Stimulated activated naive CD4-positive, alpha-beta T cell treated with Interleukin-2 at 50 U/mL for 16 hours (primary cell): ENCODE measurements around the gene ALDH4A1.
A peak's percentile ranks its signal among the peaks of the same experiment; 100 is the strongest.

ENCODE experiments used
- DNase-seq: peaks from one replicate; lab custom pipeline; 2025; lab: John Stamatoyannopoulos, UW

Gene ALDH4A1, protein sequence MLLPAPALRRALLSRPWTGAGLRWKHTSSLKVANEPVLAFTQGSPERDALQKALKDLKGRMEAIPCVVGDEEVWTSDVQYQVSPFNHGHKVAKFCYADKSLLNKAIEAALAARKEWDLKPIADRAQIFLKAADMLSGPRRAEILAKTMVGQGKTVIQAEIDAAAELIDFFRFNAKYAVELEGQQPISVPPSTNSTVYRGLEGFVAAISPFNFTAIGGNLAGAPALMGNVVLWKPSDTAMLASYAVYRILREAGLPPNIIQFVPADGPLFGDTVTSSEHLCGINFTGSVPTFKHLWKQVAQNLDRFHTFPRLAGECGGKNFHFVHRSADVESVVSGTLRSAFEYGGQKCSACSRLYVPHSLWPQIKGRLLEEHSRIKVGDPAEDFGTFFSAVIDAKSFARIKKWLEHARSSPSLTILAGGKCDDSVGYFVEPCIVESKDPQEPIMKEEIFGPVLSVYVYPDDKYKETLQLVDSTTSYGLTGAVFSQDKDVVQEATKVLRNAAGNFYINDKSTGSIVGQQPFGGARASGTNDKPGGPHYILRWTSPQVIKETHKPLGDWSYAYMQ

DNA sequence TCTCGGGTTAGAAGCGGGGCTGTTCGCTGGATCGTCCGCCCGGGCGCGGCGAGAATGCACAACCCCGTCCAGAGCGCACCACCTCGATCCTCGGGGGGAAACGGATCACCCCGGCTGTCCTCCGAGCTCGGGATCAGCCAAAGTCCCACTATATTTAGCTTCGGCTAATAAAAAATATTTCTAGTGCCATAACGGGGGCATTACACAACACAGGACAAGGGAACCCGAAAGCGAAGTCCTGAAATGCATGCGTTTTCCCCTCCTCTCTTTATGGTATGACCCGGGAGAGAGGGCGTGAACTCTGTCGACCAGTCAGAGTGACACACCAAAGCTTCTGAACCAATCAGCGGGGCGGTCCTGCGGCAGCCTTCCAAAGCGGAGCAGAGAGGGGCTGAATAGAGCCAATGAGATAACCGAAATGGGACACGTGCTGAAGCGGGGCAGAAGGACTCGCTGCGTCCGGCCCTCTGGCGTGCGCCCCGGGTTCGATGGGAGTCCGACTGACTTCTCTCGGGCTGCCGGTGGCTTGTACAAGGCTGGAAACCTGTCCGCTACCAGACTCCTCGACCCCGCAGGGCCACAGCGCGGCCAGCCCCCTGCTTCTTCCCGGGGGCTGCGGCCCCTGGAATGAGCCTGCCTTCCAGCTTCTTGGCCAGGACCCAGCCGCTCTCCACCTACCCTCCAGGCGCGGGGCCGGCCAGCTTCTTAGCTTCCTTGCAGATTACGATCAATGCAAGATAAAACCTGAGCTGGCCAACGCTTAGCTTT is at the start of gene ALDH4A1:
Gene ALDH4A1, minus strand, starts transcription at position 33 of the 768 bp plus-strand sequence. Its CDS starts 32 bp downstream, at position 1.
- DNase-seq = peak; percentile 95

DNA sequence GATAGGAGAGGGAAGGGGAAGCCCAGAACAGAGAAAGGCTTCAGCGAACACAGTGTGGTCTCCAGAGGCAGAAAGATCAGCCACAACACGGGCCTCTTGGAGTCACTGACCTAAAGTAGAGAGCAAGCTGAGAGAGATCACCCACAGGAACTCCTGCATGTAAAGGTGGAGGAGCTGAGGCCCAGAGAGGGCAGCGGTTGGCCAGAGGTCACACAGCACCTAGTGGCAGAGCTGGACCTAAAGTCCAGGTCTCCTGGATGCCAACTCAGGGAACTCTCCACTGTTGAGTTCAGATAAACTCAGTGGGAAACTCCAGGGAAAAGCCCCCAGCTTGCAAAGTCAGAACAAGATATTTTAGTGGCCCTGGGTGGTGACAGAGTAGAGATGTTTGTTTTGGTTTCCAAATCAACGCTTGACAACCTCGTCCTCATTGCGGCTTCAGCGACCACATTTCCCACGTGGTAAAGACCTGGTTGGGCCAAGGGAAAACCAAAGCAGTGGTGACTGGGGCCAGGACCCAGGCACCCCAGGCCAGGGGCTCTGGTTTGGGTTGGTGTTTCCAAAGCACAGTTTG is 49.5 kb upstream of the ALDH4A1 start:
- DNase-seq = peak; percentile 84

DNA sequence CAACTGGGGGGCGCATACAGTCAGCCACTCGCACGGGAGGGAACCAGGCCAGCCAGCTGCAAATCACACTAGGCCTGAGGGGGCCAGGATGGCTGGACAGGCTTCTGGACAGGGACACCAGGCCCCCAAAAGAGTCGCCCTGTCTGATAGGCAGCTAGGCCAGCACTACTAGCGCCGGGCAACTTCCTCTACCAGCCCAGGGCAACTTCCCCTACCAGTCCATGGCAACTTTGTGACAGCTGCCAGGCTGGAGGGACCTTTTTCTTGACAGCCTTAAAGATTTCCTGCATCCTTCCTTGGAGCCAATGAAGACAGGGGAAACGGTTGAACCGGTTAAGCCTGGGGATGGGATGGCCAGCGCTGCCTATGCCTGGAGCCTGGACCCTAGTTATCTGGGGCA is 49.1 kb upstream of the ALDH4A1 start:
- no peak for DNase-seq

DNA sequence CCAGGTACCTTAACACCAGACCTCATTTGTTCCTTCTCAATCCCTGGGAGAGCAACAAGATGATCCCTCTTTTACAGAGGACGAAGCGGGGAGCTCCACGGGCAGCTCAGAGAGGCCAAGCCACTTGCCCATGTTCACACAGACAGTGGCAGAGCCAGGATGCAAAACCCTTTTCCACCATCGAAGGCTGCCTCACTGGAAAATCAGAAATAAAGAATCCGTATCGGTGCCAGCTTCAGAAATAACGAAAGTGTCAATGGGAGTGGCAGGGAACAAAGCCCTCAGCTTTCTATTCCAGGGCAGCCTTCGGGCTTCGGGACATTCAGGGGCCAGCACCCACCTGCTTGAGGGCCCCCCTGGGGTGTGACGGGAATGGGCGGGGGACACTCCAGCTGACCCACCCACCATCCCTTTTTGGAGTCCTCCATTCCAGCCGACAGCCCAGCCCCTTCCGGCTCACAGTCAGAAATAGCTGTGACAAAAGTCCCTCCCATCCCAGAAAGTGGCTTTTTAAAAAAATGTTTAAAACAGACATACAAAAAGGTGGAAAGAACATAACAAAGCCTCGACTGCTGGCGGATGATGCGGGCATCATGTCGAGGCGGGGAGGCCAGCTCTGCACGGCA is 48.2 kb upstream of the ALDH4A1 start:
- DNase-seq = peak; percentile 23

DNA sequence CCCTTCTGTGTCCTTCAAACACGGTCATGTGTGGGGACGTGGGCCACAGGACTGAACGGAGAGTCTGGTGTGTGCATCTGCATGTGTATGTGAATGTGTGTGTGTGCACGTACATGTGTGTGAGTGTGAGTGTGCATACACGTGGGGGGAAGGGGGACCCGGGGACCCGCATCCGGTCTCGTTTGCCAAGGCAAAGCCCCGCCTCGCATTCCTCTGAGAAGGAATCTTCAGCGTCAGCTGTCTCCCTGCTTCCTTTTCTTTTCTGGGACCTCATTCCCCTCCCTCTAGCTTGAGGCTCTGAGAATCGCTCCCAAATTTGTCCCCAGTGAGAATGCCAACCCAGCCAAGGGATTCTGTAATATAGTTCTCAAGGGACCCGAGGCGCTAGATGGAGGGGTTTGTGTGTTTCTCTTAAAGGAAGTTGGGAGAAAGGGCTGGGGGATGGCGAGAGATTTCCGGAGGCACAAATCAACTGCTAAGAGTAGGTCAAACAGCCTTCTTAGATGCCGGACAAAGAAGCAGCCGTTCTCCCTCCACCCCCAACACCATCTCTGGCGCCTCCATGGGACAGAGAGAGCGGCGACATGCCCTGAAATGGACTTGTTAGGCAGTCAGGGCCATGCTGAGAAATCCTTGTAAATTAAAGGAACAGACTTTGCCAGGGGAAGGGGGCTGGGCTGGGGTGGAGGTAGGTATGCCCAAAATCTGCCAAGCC is 47.5 kb upstream of the ALDH4A1 start:
- DNase-seq = no peak

DNA sequence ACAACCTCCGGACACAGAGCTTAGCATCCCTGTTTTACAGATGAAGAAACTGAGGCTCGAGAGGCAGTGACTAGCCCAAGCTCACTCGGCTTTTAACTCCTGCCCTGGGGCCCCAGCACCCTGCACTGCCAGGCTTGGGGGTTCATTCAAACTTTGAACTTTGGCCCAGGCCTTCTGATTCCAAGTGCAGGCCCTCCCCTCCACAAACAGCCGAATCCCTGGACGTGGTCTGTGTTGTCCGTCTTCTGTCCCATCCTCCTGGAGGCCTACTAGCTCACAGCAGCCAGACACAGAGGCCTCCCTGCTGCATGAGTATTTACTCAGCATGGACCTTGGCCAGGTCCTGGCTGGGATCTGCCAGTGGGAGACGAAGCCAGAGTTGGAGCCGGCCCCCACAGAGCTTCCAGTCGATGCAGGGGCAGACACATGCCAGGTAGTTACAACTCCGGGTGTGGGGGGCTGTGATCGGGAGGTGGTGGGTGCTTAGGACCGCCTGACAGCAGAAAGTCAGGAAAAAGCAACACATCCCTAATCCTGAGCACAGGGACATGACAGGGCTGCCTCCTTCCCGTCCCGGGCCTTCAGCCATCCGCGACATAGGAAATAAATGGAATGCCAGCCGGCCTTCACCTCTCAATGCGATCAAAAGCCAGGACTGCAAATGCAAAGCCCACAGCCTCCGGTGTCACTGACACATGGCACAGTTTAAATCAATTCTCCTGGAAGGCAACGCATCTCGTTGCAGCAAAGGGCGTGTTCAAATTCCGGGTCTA is 46.7 kb upstream of the ALDH4A1 start:
- DNase-seq = no peak

DNA sequence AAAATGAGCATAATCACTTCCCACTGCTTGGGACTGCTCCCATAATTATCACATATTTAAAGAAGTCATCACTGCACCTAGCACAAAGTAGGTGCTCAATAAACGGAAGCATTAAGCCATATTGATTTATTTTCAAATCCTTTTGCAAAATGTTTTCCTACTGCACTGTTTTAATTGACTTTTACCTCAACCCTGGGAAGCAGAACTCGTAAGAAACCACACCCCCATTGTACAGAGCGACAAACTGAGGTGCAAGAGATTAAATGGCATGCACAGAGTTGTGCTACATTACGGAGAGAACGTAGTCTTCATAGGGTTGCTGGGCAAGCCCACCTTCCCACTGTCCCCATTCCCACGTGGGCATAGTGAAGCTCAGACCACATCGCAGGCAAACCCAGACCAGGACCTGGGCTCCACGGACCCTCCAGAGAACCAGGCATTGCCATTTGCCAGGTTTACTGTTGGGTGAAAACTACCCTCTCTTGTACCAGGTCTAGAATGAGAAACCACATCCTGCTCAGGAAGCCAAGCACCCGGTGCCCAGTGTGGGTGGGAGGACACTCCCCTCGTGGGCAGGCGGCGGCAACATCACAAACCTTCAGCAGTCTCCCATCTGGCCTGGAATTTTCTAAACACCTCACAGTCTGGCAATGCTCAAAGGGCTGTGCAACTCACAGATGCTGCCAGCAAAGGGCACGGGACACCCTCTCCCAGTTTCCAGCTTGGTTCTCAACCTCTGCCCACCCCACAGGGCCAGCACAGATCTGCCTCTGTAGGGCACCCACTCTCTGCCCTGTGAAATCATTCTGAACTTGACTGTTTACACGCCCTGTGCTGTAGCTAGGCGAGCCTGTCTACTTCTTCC is 45.9 kb upstream of the ALDH4A1 start:
- peak; percentile 67 for DNase-seq

DNA sequence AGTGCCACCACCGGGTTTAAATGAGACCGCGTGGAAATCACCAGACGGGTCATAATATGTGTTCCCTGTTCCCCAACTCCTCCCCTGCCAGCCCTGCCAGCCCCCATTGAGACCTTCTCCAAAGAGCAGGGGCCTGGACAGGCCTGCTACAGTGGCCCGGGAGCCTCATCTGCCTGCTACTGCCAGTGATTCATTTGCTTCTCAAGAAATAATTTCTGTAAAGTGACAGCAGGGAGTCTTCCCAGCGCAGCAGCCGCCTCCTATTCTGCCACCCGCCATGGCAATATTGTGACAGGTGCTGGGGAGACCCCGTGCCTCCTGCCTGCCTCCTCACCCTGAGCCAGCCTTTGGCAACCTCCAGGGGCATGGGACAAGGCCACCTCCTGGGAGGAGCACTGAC is 45.2 kb upstream of the ALDH4A1 start:
- DNase-seq = no peak

DNA sequence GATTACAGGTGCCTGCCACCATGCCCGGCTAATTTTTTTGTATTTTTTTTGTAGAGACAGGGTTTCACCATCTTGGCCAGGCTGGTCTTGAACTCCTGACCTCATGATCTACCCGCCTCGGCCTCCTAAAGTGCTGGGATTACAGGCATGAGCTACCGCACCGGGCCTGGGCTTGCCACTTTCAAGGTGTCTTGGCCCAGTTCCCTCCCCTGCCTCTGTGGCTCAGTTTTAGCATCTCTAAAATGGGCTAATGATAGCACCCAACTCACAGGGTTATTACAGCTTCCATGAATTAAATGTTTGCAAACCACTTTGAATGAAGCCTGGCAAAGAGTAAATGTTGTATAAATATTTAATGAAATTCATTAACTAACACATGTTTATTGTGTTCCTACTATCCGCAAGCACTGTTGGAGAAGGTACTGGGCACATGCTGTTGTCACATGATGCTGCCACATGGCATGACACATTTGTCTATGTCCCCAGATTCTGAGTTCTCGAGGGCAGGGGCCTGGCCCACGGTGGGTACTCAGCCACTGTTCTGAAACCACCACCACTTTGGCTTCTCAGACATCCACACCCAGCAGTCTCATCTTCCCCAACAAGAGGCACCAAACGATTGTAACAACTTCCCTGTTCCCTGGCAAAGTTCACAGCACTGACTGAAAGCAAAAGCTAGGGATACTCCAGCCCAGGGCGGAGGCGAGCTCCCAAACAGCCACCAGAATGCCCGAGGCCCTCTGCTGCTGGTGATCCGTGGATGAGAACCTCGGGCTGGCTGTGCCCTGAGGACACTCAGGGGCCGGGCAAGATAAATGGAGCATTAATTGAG is 44.4 kb upstream of the ALDH4A1 start:
- no peak for DNase-seq

DNA sequence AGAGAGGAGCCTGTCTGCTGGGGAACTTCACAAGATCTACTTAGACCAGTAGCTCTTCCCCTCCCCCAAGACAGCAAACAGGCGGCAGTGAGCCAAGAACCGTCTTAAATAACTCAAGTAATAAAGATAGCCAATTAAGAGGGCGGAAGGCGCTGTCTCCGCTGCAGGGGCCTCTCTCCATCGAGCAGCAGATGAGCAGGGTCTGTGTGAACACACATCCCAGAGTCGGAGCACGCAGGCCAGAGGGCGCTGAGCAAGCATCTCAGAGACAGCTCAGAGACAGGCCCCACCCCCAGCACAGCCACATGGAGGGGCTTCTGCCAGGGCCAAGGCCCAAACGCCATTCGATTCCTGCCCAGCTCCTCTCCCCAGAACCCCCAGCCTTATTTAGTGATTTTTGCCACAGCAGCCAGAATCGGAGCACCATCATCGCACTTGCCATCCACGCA is 43.1 kb upstream of the ALDH4A1 start:
- DNase-seq = no peak

DNA sequence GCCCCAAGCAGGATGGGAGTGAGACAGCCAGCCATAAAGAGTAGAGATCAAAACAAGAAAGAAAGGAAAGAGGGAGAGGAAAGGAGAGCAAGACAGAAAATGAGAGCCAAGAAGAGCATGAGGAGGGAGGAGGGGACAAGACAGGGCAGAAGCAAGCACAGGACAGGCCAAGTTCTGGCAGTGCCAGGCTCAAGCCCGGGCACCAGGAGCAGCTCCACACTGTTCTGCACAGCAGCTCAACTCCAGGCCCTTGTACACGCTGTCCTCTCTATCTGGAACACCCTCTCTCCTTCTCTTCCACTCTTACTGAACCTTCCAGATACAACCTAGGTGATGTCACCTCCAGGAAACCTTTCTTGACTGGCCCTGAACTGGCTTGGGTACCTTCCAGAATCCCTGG is 42.5 kb upstream of the ALDH4A1 start:
- no peak for DNase-seq

DNA sequence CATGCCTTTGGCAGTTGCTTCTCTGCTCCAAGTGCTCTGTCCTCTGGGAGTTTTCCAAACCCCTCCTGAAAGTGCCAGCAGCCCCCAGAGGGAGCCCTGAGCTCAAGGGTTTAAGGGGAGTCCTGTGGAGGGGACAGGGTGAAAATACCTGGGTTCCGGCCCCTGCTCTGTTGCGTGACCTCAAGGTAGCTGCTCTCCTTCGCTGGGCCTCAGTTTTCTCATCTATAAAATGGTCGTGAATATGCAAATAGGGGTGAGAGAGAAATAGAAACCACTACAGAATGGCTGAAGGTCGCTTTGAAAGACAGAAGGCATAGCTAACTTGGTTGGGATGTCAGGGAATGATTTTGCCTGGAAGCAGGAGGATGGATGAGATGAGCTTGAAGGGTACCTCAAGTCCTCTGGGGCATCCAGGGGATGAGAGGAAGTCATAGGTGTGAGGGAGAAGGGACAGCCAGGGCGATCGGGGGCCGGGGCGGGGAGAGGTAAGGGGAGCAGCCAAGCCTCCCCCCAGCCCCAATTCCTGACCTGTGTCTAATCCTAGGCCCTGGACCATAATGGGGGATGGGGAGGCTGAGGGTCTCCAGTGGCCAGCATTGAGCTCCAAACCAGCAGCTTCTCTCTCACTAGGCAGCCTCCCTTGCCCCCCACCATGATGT is 41.7 kb upstream of the ALDH4A1 start:
- no peak for DNase-seq

DNA sequence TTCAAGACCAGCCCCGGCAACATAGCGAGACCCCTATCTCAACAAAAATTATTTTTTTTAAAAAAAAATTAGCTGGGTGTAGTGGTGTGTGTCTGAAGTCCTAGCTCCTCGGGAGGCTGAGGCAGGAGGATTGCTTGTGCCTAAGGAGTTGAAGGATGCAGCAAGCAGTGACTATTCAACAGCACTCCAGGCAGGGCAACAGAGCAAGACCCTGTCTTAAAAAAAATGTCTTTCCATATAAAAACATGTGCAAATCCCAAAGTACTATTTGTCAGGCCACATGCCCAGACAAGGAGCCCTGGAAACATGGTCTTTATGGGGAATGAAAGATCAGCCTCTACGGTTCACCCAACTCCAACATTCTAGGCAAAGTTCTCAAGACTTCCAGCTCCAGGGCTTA is 40.8 kb upstream of the ALDH4A1 start:
- no peak for DNase-seq

DNA sequence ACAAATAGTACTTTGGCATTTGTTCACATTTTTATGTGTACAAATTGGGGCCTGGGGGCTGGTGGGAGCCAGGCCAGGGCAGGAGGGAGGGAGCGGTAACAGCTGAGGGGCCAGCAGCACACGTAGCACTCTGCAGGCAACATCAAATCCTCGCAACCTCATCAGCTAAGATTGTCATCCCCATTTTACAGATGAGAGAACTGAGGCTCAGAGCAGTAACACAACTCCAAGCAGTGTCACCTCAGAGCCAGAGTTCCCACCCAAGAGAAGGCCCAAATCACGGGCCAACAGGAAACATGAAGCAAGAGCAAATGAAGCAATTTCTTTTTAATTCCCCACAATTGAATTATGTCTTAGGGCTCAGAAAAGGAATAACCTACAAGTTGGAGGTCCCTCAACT is 40.0 kb upstream of the ALDH4A1 start:
- DNase-seq = no peak

DNA sequence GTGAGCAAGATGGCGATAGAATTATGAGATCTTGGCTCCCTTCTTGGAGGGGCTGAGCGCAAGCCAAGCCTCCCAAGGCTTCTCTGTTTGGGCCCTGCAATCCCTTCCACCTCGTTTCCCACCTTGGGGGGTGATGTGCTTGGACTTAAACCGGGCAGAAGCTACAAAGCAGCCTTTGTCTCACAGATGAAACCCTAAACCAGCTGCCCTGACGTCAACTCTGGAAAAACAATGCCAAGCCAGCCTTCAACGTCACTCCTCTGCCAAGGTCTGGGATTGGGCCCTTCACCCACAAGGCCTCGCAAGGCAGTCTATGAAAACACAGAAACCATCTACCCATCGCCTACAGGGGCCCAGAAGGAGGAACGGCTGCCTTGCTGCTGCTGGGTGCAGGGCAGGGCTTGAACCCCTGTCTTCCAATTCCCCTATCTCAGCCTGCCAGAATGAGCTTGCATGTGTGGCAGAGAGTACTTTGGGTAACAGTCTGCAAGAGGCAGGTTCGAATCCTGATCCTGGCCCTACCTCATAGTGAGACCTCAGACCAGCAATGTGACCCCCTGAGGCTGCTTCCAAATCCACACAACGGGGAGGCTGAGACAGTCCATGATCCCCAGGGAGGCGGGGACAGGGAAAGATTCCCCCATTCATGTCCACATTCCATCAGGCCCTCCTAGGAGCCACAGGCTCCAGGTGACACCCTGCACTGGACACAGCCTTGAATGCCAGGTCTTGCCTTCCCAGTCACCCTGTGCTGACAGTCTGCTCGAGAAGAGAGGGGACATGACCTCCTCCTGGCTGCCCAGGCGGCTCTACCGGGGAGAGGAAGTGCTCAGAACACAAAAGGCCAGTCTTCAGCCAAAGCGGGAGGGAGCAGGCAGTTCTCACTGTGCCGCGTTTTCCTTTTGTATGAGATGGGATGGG is 39.1 kb upstream of the ALDH4A1 start:
- no peak for DNase-seq

DNA sequence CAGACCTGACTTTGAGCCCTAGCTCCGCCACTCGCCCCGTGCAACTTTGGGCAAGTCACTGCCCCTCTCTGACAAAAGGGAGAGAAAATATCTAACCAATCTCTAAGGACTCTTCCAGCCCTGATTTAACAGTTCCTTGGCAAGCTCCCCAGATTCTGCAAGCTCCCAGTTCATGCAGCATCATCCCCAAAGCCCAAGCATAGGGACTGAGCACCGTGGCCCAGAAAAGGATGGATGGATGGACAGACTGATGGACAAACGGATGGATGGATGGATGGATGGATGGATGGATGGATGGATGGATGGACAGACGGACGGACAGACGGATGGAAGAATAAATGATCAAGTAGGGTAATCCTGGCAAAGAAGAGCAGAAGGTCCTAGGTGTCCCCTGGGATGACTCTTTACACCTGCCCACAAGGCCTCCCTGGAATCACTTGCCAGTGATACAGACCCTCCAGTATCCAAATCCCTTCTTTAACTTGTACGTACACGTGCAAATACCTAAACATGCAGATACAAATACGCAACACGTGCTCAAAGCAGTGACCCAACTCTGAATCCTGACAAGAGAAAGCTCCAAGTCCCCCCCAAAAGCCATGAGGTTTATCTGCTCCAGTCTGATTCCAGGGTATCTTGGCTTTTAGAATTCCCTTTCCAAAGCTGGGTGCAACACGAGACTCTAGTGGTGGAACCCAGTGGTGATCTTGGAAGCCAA is 38.1 kb upstream of the ALDH4A1 start:
- no peak for DNase-seq
